HG02588 (cell line): ENCODE results near the gene GOLGA6L1.
"Not testable (repeated sequence)": the region's sequence is repeated elsewhere in the genome, so short reads cannot be mapped to it uniquely, and the experiment has no call there.

Source experiments
- ATAC-seq: cut with Tn5 transposase; IDR thresholded peaks from one replicate; pipeline ENCODE4 v1.9.1; 2021; ENCODE audit warnings: mild to moderate bottlenecking, moderate library complexity; ENCODE audit not compliant: unreplicated experiment

Gene GOLGA6L1, protein sequence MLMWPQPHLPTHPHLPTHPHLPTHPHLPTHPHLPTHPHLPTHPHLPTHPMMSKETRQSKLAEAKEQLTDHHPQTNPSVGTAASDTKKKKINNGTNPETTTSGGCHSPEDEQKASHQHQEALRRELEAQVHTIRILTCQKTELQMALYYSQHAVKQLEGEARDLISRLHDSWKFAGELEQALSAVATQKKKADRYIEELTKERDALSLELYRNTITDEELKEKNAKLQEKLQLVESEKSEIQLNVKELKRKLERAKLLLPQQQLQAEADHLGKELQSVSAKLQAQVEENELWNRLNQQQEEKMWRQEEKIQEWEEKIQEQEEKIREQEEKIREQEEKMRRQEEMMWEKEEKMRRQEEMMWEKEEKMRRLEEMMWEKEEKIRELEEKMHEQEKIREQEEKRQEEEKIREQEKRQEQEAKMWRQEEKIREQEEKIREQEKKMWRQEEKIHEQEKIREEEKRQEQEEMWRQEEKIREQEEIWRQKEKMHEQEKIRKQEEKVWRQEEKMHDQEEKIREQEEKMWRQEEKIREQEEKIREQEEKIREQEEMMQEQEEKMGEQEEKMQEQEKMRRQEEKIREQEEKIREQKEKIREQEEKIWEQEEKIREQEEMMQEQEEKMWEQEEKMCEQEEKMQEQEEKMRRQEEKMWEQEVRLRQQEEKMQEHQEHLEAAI

DNA sequence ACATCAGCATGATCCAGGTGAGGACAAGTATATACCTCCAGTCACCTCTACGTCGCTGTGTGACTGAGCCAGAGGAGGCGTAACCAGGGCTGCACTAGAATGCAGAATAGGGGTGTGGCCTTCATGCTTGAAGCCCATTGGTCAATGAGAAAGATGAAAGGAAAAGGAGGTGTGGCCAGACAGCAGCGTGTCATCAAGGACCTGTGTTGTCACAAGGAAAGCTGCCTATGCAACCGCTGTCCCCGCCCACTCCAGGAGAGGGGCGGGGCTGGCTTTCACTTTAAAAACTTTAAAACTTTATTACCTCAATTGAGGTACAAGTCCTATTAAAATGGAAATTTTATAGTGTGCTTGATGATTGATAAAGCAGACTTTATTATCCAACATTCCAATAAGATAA, at the start of gene GOLGA6L1:
TSS of gene GOLGA6L1 (minus strand) at position 101 of the 400 bp plus-strand sequence. CDS start at position 10, 91 bp downstream.
- not testable (repeated sequence) for ATAC-seq

DNA sequence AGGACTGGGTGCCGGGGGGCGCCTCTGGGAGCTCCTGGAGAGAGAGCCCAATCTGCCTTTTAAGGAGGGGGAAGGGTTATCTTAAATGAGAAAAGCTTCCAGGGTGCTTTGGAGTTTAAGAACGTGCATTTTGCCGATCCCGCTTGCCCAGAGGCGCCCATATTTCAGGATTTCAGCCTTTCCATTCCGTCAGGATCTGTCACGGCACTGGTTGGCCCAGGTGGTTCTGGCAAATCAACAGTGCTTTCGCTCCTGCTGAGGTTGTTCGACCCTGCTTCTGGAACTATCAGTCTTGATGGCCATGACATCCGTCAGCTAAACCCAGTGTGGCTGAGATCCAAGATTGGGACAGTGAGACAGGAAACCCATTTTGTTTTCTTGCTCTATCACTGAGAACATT, 44.6 kb upstream of the GOLGA6L1 start:
- not testable (repeated sequence) for ATAC-seq

DNA sequence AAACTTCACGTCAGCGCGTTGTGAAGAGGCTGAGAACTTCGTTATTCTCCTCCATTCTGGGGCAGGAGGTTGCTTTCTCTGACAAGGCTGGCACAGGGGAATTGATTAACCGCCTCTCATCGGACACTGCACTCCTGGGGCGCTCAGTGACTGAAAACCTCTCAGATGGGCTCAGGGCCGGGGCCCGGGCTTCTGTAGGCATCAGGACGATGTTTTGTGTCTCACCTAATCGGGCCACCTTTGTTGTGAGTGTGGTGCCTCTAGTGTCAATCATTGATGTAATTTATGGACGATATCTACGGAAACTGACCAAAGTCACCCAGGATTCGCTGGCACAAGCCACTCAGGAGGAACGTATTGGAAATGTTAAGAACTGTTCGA, 43.9 kb upstream of the GOLGA6L1 start:
- not testable (repeated sequence) for ATAC-seq

DNA sequence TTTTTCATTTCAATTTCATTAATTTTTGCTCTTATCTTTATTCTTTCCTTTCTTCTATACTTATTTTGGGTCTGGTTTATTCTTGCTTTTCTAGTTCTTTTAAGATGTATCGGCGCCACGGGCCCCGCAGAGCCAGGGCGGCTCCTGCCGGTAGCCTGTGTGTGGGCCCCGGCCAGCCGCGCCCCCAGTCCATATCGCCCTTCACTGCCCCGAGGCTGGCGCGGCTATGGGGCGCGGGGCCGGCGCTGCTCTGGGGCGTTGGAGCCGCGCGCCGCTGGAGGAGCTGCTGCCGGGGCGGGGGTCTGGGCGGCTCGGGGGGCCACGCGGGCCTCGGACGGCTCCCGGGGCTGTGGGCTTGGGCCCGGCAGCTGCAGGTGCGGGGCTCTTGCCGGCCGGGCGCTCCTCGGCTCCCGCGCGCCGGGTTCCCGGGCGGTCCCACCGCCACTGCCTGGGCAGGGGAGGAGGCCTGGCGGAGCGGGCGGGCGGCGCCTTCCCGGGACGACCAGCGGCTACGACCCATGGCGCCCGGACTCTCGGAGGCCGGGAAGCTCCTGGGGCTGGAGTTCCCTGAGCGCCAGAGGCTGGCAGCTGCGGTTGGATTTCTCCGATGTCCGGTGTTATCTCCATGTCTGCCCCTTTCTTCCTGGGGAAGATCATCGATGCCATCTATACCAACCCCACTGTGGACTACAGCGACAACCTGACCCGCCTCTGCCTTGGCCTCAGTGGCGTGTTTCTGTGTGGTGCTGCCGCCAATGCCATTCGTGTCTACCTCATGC, 43.3 kb upstream of the GOLGA6L1 start:
- not testable (repeated sequence) for ATAC-seq

DNA sequence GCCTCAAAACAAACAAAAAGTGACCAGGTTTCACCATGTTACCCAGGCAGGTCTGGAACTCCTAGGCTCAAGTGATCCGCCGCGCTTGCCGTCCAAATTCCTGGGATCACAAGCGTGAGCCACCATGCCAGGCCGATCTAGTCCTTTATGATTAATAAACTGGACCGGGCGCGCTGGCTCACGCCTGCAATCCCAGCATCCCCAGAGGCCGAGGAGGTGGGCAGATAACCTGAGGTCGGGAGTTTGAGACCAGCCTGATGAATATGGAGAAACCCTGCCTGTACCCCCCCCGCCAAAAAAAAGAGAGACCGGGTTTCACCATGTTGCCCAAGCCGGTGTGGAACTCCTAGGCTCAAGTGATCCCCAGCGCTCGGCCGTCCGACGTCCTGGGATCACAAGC, 40.1 kb upstream of the GOLGA6L1 start:
- ATAC-seq = not testable (repeated sequence)

DNA sequence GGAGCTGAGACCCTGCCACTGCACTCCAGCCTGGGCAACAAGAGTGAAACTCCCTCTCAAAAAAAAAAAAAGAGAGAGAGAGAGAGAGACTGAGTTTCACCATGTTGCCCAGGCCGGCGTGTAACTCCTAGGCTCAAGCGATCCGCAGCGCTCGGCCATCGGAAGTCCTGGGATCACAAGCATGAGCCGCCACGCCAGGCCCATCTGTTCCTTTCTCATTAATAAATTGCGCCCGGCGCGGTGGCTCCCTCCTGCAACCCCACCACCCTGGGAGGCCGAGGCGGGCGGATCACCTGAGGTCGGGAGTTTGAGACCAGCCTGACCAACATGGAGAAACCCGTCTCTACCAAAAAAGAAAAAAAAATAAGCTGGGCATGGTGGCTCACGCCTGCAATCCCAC, 39.0 kb upstream of the GOLGA6L1 start:
- not testable (repeated sequence) for ATAC-seq

DNA sequence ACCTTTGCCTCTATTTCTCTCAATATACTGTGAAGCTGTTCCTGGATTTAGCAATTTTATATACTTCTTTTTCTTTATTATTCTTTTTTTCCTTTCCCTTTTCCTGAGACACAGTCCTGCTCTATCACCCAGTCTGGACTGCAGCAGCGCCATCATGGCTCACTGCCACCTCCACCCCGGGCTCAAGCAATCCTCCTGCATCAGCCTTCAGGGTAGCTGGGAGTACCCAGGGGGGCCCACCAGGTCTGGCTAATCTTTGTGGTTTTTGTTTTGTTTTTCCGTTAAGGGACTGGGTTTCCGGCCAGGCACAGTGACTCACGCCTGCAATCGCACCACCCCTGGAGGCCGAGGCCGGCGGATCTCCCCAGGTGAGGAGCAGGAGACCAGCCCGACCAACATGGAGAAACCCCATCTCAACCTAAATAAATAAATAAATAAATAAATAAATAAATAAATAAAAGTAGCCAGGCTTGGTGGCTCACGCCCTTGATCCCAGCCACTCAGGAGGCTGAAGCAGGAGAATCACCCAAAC, 38.1 kb upstream of the GOLGA6L1 start:
- ATAC-seq = not testable (repeated sequence)

DNA sequence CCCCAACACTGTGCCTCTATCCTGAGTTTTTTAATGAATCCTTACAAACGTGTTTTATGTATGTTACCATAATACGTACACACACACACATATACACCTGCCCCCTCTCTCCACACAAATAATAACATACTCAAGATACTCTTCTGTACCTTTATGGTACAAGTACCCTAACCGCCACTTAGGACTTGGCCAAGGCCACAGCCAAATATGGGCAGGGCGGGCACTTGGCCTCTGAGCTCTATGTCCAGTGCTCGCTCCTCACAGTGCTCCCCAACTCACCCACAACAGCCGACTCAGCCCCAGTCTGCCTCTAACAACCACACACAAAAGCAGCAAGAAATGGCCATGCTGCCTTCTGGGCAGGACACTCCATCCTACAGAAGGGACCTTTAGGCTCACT, 3.8 kb downstream of the GOLGA6L1 start:
- not testable (repeated sequence) for ATAC-seq

DNA sequence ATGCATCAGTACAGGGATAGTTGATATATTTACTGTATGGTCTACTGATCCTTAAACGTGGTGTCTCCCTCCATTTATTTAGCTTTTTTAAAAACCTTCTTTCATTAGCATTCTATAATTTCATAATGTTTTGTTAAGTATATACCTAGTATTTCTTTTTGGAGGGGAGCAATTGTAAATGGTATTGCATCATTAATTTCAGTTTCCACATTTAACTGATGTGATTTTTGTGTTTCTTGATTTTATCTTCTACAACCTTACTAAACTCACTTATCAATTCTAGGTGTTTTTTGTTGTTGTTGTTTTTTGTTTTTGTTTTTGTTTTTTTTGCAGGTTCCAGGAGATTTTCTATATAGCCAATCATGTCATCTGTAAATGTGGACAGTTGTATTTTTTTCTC, 18.4 kb downstream of the GOLGA6L1 start:
- ATAC-seq = no peak

DNA sequence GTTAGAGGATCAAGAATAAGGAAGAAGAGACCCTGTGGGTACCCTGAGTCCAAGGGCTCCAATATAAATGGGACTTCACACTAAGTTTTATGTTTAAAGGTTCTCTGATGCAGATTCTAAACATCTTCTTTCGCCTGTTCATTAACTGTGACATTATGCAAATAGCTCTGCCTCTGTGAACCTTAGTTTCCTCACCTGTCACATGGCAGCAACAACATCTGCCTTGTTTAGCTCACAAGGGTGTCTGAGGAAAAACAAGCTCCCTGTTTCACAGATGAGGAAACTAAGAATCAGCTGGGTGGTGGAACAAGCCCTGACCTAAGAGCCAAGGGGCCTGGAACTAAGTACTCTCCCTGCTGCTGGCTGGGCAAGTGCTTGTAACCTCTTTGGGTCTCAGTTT, 40.8 kb downstream of the GOLGA6L1 start:
- ATAC-seq = no peak

DNA sequence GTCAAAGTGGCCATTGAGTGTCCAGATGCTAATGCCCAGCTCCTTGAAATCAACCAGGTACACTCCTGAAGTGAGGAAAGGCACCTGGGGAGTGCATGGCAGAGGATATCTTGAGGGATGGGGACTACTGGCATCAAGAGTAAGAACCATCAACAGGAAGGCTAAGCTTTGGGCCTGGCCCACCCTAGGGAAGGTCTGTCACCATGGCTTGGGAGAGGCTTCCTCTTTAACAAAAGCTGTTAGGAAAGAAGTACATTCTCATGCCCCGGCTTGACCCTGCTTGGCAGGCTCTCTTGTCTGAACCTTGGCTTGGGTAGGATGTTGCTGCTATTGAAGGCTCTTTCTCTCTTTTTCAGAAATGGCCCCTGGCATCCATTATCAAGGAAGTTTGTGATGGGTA, 53.5 kb downstream of the GOLGA6L1 start:
- no peak for ATAC-seq

DNA sequence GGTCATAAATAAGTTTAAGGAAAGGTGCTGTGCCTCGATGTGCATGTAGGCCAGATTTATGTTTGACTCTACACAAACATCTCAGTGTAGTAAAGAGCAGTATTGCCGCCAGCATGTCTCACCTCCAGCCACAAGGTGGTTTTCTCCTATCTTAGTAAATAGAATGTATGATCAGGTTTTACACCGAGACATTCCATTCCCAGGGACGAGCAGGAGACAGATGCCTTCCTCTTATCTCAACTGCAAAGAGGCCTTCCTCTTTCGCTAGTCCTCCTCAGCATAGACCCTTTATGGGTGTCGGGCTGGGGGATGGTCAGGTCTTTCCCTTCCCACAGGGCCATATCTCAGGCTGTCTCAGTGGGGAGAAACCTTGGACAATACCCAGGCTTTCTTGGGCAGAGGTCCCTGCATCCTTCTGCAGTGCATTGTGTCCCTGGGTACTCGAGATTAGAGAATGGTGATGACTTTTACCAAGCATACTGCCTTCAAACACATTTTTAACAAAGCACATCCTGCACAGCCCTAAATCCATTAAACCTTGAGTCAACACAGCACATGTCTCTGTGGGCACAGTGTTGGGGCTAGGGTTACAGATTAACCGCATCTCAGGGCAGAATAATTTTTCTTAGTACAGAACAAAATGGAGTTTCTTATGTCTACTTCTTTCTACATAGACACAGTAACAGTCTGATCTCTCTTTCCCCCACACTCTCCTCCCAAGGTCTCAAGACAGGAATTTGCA, 54.5 kb downstream of the GOLGA6L1 start:
- ATAC-seq = not testable (repeated sequence)

DNA sequence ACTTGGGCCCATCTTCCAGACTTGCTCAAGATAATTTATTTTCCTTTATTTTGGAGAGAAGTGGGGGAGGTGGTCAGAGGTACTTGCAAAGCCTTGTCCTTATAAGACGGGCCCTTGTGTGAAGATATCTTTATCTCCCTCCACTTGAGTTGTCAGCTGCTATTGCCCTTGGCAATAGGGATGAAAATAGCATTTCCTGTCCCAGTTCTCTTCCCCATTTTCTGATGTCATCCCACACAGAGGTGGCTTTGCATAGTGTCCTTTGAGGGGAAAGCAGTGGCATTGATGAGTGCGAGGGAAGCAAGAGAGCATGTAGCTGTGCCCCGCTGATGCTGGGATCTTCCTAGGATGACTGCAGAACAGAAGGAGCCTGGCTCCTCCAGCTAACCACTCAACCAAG, 55.4 kb downstream of the GOLGA6L1 start:
- ATAC-seq = no peak

DNA sequence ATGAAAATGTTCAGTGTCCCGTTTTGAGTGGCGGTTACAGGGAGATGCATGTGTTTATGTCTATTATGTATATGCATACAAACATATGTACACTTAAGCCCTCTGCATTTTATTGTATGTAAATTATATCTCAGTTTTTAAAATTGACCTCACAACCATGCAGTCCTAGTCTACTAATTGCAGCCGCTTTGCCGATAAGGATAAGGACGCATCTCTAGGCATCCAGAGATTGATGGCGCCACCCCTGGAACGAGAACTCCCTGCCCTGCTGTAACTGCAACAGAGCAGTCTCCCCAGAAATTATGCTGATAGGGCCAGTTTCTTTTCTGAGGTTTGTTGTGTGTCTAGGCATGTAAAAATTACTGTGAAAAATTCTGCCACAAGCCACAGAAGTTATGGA, 56.9 kb downstream of the GOLGA6L1 start:
- no peak for ATAC-seq
